Mucosa of descending colon (tissue), 3 donors: ENCODE data around the gene THADA. TPM values are rescaled to one million over a fixed set of nuclear protein-coding genes. Genes with fewer than 3 reads are reported as not detected.

ENCODE experiments used
- ATAC-seq: fragments of 200-7000 bp; cut with Tn5 transposase; one replicate; pipeline ENCODE4 v1.9.1; 2020; ENCODE audit warnings: mild to moderate bottlenecking, moderate library complexity
- DNase-seq, 3 donors: peaks; one replicate each; pipeline ENCODE4 v3.0.0-alpha.2; 2020
- H3K36me3 ChIP-seq: fragments of 200-600 bp; one replicate; pipeline ENCODE4 v1.8.0; 2021; ENCODE audit warnings: low read depth, mild to moderate bottlenecking
- H3K4me1 ChIP-seq: fragments of 200-600 bp; one replicate; pipeline ENCODE4 v1.8.0; 2021; ENCODE audit warnings: low read depth, mild to moderate bottlenecking
- H3K4me3 ChIP-seq: fragments of 200-600 bp; one replicate; pipeline ENCODE4 v1.8.0; 2021; ENCODE audit warnings: mild to moderate bottlenecking
- H3K9me3 ChIP-seq: fragments of 200-600 bp; one replicate; pipeline ENCODE4 v1.8.0; 2021; ENCODE audit warnings: mild to moderate bottlenecking
- CTCF ChIP-seq: fragments of 200-600 bp; IDR thresholded peaks from one replicate; pipeline ENCODE4 v1.8.0; 2022; ENCODE audit warnings: antibody characterized with exemption, mild to moderate bottlenecking
- intact Hi-C, 2 donors: fragments of 100-400 bp; cut with DNase I in 1 of 2; cut with micrococcal nuclease in 1 of 2; formaldehyde crosslinking; loops; one replicate each; pipeline versions ENCODE4 v1.11.0 to v1.11.1; 2022; cut with DNase I, micrococcal nuclease
- total RNA-seq, 3 donors: library from RNA; stranded (reverse); fragmentation: NEBNext Ultra II Directional in 2 of 3; extraction: Animal tissue kit (Norgen Biotek cat#: 25700) in 2 of 3; gene quantifications; one replicate each; pipeline versions ENCODE4 v1.2.1 to v1.2.4, GENCODE V29; 2021 to 2023
- donor health status: DM: no; HTN: no; CAD: no; lungs with moderate emphysema.
- donor health status: DM: no; HTN: no; CAD: no.
- donor health status: DM: no; HTN: yes; CAD: no.

THADA gene
- total RNA-seq, 3 donors from 2014 or later = 20.1 to 26.7 (median 25.3) TPM

- intact Hi-C loops = no loop called here
- no peak overlapping the region for H3K4me3 ChIP-seq
- DNase-seq = no peak
- no peaks in the 10 kb centered on the region for H3K36me3 ChIP-seq
- no peaks in the 10 kb centered on the region for H3K9me3 ChIP-seq
- no peak for ATAC-seq
- H3K4me1 ChIP-seq = peaks cover 13% of the 10 kb centered on the region
- no peak for TF ChIP-seq CTCF
Observed at GRCh38 chr2:43421194-43421593, 174.6 kb downstream of the THADA start.

GRCh38 chr2:43420389-43420801, 175.4 kb downstream of the THADA start:
- ATAC-seq (no peak), DNase-seq (no peak)
- Histone ChIP-seq H3K4me1 (peaks cover 5% of the 10 kb centered on the region), H3K9me3 (no peaks in the 10 kb centered on the region), H3K36me3 (no peaks in the 10 kb centered on the region), H3K4me3 (no peak overlapping the region)
- no peak for TF ChIP-seq CTCF
- intact Hi-C loops = no loop called here

GRCh38 chr2:43419876-43420275, 176.0 kb downstream of the THADA start:
- no peak for TF ChIP-seq CTCF
- no peaks in the 10 kb centered on the region for H3K36me3 ChIP-seq
- ATAC-seq (no peak), DNase-seq (no peak)
- no peaks in the 10 kb centered on the region for H3K9me3 ChIP-seq
- intact Hi-C loops = no loop called here
- H3K4me3 ChIP-seq = no peak overlapping the region
- H3K4me1 ChIP-seq = peaks cover 5% of the 10 kb centered on the region

- no peak overlapping the region for H3K4me3 ChIP-seq
- DNase-seq (no peak), ATAC-seq (no peak)
- H3K4me1 ChIP-seq = peaks cover under 1% of the 10 kb centered on the region
- TF ChIP-seq CTCF = no peak
- intact Hi-C loops = no loop called here
- H3K9me3 ChIP-seq = no peaks in the 10 kb centered on the region
- no peaks in the 10 kb centered on the region for H3K36me3 ChIP-seq
Observed at GRCh38 chr2:43419243-43419642, 176.6 kb downstream of the THADA start.

GRCh38 chr2:43418680-43419079, 177.2 kb downstream of the THADA start:
- DNase-seq (no peak), ATAC-seq (no peak)
- Histone ChIP-seq H3K4me1 (no peaks in the 10 kb centered on the region), H3K4me3 (no peak overlapping the region), H3K36me3 (no peaks in the 10 kb centered on the region), H3K9me3 (no peaks in the 10 kb centered on the region)
- TF ChIP-seq CTCF = no peak
- intact Hi-C loops = no loop called here

- intact Hi-C loops = no loop called here
- Histone ChIP-seq H3K4me1 (no peaks in the 10 kb centered on the region), H3K9me3 (no peaks in the 10 kb centered on the region), H3K36me3 (no peaks in the 10 kb centered on the region), H3K4me3 (no peak overlapping the region)
- DNase-seq = no peak
- no peak for ATAC-seq
- TF ChIP-seq CTCF = no peak
Observed at GRCh38 chr2:43417300-43417699, 178.5 kb downstream of the THADA start.
